Measurements from ENCODE around the gene SLC29A4. TPM values are rescaled to one million over a fixed set of nuclear protein-coding genes. Genes with fewer than 3 reads are reported as not detected.

The SLC29A4 gene
- 1 to 10 TPM; 1.5 to 8.9 (median 3.6) TPM for total RNA-seq

GRCh38 chr7:5282543-5283316 lies at the start of gene SLC29A4:
Gene SLC29A4 (plus strand): TSS chr7:5282943. CDS start chr7:5287817, 4,874 bp downstream.
- no peak within 1 kb of the TSS for H3K4me3 ChIP-seq (ENCODE audit: low read depth, poor library complexity, severe bottlenecking)
- intact Hi-C loops (cut with DNase I; ENCODE audit: low total_unique reads): no loop called here
- 0 to 3% methylated on average over 11 to 21 of the region's 69 CpGs for WGBS, 2 donors
- TF ChIP-seq CTCF (IDR thresholded peaks at IDR 0.05) (no peak), POLR2A (IDR thresholded peaks at IDR 0.05) (no peak)
- DNase-seq (ENCODE audit: low spot score in 2 of 2): no peak

GRCh38 chr7:5234852-5235831 lies 47.6 kb upstream of the SLC29A4 start:
- no peak for DNase-seq (ENCODE audit: low spot score in 2 of 2)
- TF ChIP-seq POLR2A (IDR thresholded peaks at IDR 0.05): no peak
- TF ChIP-seq CTCF (IDR thresholded peaks at IDR 0.05): no peak
- intact Hi-C loops (cut with DNase I; ENCODE audit: low total_unique reads): no loop called here
- H3K4me3 ChIP-seq (ENCODE audit: low read depth, poor library complexity, severe bottlenecking): no peak overlapping the region
- WGBS, 2 donors: 75% methylated on average over 26 of the region's 26 CpGs

GRCh38 chr7:5237286-5237685 lies 45.5 kb upstream of the SLC29A4 start:
- WGBS, 2 donors: 27 to 53% methylated on average over 21 of the region's 21 CpGs
- DNase-seq (ENCODE audit: low spot score in 2 of 2): peak; percentile 59 to 89
- TF ChIP-seq CTCF (IDR thresholded peaks at IDR 0.05) (no peak), POLR2A (IDR thresholded peaks at IDR 0.05) (no peak)
- no peak overlapping the region for H3K4me3 ChIP-seq (ENCODE audit: low read depth, poor library complexity, severe bottlenecking)
- intact Hi-C loops (cut with DNase I; ENCODE audit: low total_unique reads): no loop called here

GRCh38 chr7:5238500-5238899 lies 44.2 kb upstream of the SLC29A4 start:
- intact Hi-C loops (cut with DNase I; ENCODE audit: low total_unique reads): no loop called here
- WGBS, 2 donors: 83 to 85% methylated on average over 16 to 19 of the region's 19 CpGs
- DNase-seq (ENCODE audit: low spot score in 2 of 2): no peak
- no peak overlapping the region for H3K4me3 ChIP-seq (ENCODE audit: low read depth, poor library complexity, severe bottlenecking)
- TF ChIP-seq POLR2A (IDR thresholded peaks at IDR 0.05): no peak
- TF ChIP-seq CTCF (IDR thresholded peaks at IDR 0.05): no peak

- intact Hi-C loops (cut with DNase I; ENCODE audit: low total_unique reads): no loop called here
- TF ChIP-seq POLR2A (IDR thresholded peaks at IDR 0.05): no peak
- TF ChIP-seq CTCF (IDR thresholded peaks at IDR 0.05): no peak
- H3K4me3 ChIP-seq (ENCODE audit: low read depth, poor library complexity, severe bottlenecking): no peak overlapping the region
- 87 to 91% methylated on average over 12 of the region's 12 CpGs for WGBS, 2 donors
- DNase-seq (ENCODE audit: low spot score in 2 of 2): no peak
Measured at GRCh38 chr7:5243261-5243660, 39.5 kb upstream of the SLC29A4 start.
